Psoas muscle (tissue), 8 donors: ENCODE results near the gene OR2V2. TPM values are rescaled to one million over a fixed set of nuclear protein-coding genes. Genes with fewer than 3 reads are reported as not detected.

Experiments used
- ATAC-seq, 4 donors: fragments of 200-7000 bp; cut with Tn5 transposase; one replicate each; pipeline ENCODE4 v1.9.1; 2020; ENCODE audit warnings: moderate library complexity in 3 of 4, mild to moderate bottlenecking in 2 of 4
- DNase-seq, 2 donors: peaks; one replicate each; pipeline ENCODE4 v3.0.0-alpha.2; 2020
- H3K27ac ChIP-seq: fragments of 200-600 bp; one replicate; pipeline ENCODE4 v1.8.0; 2022
- H3K27me3 ChIP-seq, 3 donors: fragments of 200-600 bp in 1 of 3; one replicate each; pipeline versions ENCODE4 v1.6.1 to v1.8.0; 2013 to 2022; ENCODE audit warnings: low read length in 2 of 3, mild to moderate bottlenecking in 2 of 3, moderate library complexity in 1 of 3; ENCODE audit not compliant: insufficient read depth in 3 of 3
- H3K36me3 ChIP-seq, 2 donors: fragments of 200-600 bp in 1 of 2; one replicate each; pipeline versions ENCODE4 v1.6.1 to v1.8.0; 2013 to 2022; ENCODE audit warnings: low read depth in 1 of 2, mild to moderate bottlenecking in 1 of 2, moderate library complexity in 1 of 2; ENCODE audit not compliant: insufficient read depth in 1 of 2
- H3K4me1 ChIP-seq: fragments of 200-600 bp; one replicate; pipeline ENCODE4 v1.8.0; 2022
- H3K4me3 ChIP-seq: fragments of 200-600 bp; one replicate; pipeline ENCODE4 v1.8.0; 2022; ENCODE audit warnings: mild to moderate bottlenecking
- H3K9me3 ChIP-seq: fragments of 200-600 bp; one replicate; pipeline ENCODE4 v1.8.0; 2022
- WGBS, 3 donors: extraction: QIAGEN DNeasy Blood & Tissue Kit; methylation state at CpG; one replicate each; pipeline versions ENCODE4 v1.1.6 to v1.1.7; 2013; 5-methylcytosine and 5-hydroxymethylcytosine counted together
- intact Hi-C, 2 donors: fragments of 100-400 bp; cut with DNase I; formaldehyde crosslinking; loops; one replicate each; pipeline versions ENCODE4 v1.11.0 to v1.14.2; 2022
- polyA plus RNA-seq, 3 donors: library from polyadenylated mRNA; stranded (reverse); fragments of 200-250 nt; gene quantifications; one replicate each; pipeline ENCODE4 v1.2.3, GENCODE V29; 2013
- total RNA-seq, 4 donors: library from RNA; stranded (reverse); fragmentation: NEBNext Ultra II Directional in 2 of 4; extraction: Animal tissue kit (Norgen Biotek cat#: 25700) in 2 of 4; gene quantifications; one replicate each; pipeline versions ENCODE4 v1.2.1 to v1.2.4, GENCODE V29; 2021 to 2023
- TF ChIP-seq, protein P1 (sequence below): fragments of 200-600 bp; IDR thresholded peaks from one replicate; pipeline ENCODE4 v1.8.0; 2022; ENCODE audit warnings: antibody characterized with exemption
- donor health status: healthy with polysubstance abuse.
- donor health status: DM: no; HTN: no; CAD: no; lungs with moderate emphysema.
- donor health status: Bipolar disorder and iron deficiency.
- donor health status: healthy.
- donor health status: DM: yes; HTN: yes; CAD: no.
- donor health status: DM: no; HTN: no; CAD: no.
- donor health status: DM: no; HTN: no; CAD: no.
- donor health status: DM: yes; HTN: yes; CAD: no.

Gene OR2V2
- total and polyA plus RNA-seq, 7 donors = not detected

DNA sequence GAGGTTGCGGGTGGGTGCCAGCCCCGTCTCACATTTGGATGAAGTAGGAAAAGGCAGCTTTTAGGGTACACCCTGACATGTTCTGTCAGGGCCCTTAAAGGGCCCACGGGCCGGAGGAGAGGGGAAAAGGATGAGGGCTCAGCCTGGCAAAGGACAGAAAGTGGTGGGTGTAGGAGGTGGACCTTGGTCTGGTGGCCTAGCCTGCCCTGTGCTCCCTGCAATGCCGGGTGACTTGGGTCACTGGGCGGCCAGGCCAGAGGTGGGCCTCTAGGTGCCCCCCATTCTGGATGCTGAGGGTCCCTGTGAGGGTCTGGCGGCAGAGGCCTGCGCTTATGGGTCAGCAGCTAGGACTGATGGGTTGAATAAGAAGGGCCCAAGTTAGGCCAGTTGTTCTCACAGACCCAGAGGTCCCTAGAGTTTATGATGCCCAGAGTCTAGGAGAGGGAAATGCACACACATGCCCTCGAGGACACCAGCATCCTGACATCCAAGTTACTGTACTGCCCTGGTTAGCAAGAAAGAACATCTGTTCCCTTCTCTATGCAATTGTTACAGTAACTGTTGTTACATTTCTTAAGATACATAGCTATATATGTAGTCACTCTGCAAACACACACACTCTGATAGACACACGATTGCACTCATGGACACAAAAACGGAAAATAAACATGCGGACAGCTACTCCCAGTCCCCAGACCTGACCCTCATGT is 45.1 kb downstream of the OR2V2 start:
- WGBS, 3 donors = 31 to 43% (median 33%) methylated on average over 11 to 12 of the region's 12 CpGs
- Histone ChIP-seq H3K4me1 (peaks cover 5% of the 10 kb centered on the region), H3K4me3 (peak overlapping the region; percentile 92), H3K27me3 (no peaks in the 10 kb centered on the region), H3K36me3 (peaks cover 0 to 16% of the 10 kb centered on the region in 2 donors), H3K27ac (peak overlapping the region; percentile 92), H3K9me3 (no peaks in the 10 kb centered on the region)
- no peak for DNase-seq
- no peak for ATAC-seq
- intact Hi-C loops = loop anchor here in 1 of 2 donors (1.0 kb wide), 1 partner anchor 30 kb away; no protein-coding TSS in a partner anchor
- TF ChIP-seq, protein P1, sequence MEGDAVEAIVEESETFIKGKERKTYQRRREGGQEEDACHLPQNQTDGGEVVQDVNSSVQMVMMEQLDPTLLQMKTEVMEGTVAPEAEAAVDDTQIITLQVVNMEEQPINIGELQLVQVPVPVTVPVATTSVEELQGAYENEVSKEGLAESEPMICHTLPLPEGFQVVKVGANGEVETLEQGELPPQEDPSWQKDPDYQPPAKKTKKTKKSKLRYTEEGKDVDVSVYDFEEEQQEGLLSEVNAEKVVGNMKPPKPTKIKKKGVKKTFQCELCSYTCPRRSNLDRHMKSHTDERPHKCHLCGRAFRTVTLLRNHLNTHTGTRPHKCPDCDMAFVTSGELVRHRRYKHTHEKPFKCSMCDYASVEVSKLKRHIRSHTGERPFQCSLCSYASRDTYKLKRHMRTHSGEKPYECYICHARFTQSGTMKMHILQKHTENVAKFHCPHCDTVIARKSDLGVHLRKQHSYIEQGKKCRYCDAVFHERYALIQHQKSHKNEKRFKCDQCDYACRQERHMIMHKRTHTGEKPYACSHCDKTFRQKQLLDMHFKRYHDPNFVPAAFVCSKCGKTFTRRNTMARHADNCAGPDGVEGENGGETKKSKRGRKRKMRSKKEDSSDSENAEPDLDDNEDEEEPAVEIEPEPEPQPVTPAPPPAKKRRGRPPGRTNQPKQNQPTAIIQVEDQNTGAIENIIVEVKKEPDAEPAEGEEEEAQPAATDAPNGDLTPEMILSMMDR = no peak

DNA sequence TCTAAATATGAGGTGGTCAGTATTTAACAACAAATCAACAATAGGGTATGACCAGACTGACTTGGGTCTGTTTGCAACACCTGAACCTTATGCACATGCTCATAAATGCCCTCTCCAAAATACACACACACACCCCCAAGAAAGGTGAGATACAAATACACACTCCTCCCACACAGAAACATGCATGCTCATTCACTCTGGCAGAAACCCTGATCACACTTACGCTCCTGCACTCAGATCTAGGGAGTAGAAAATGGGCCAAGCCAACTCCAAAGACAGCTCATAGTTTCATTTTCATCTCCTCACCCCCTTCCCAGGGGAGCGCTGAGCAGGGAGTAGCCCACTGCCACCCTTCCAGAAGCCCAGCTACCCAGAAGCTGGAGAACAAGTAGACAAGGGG is 46.3 kb downstream of the OR2V2 start:
- intact Hi-C loops = loop anchor here in 1 of 2 donors (1.0 kb wide), 1 partner anchor 29 kb away; no protein-coding TSS in a partner anchor
- Histone ChIP-seq H3K36me3 (peaks cover 0 to 27% of the 10 kb centered on the region in 2 donors), H3K27me3 (no peaks in the 10 kb centered on the region), H3K27ac (peak overlapping the region; percentile 41), H3K4me3 (no peak overlapping the region), H3K4me1 (peaks cover 5% of the 10 kb centered on the region), H3K9me3 (no peaks in the 10 kb centered on the region)
- 58 to 78% (median 66%) methylated on average over 2 of the region's 2 CpGs for WGBS, 3 donors
- no peak for DNase-seq
- no peak for ATAC-seq
- TF ChIP-seq, protein P1 = no peak

DNA sequence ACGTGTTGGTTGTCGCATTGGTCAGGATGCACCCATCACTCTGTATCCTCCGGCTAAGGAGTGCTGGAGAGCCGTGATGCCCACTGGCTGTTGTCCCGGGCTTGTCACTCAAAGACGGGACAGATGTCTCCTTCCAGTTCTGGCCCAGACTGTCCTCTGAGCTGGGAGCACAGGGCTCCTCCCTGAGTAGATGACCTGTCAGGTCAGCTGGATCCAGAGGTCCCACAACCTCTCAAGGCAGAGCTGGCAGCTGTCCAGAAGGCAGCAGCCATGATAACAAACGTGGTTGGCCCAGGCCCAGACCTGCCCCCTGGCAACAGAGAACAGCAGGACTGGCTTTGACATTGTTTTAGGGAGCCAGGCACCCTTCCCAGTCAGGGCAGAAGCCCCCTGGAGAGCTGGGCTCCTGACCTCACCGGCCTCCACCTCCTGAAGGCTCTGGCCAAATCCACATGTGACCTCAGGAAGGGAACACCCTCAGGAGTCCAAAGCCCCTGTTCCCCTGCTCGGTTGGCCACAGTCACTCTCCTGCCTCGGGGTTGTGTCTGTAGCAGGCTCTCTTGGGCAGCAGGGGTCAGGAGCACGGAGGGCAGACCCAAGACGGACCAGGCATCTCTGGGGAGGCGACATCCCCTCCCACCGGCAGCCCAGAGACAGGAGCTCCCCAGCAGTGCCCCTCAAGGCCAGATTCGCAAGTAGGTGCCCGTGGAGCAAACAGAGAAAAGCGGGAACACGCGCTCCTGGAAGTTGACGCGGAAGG is 47.3 kb downstream of the OR2V2 start:
- H3K27ac ChIP-seq = peak overlapping the region; percentile 69
- H3K4me1 ChIP-seq = peaks cover 6% of the 10 kb centered on the region
- DNase-seq (peak; percentile 48 to 85), ATAC-seq (peak; percentile 18 to 46 (median 40))
- intact Hi-C loops = no loop called here
- H3K9me3 ChIP-seq = no peaks in the 10 kb centered on the region
- peaks cover 0 to 37% of the 10 kb centered on the region in 2 donors for H3K36me3 ChIP-seq
- H3K27me3 ChIP-seq = no peaks in the 10 kb centered on the region
- H3K4me3 ChIP-seq = no peak overlapping the region
- 47 to 59% (median 52%) methylated on average over 21 of the region's 21 CpGs for WGBS, 3 donors
- TF ChIP-seq, protein P1 = no peak

DNA sequence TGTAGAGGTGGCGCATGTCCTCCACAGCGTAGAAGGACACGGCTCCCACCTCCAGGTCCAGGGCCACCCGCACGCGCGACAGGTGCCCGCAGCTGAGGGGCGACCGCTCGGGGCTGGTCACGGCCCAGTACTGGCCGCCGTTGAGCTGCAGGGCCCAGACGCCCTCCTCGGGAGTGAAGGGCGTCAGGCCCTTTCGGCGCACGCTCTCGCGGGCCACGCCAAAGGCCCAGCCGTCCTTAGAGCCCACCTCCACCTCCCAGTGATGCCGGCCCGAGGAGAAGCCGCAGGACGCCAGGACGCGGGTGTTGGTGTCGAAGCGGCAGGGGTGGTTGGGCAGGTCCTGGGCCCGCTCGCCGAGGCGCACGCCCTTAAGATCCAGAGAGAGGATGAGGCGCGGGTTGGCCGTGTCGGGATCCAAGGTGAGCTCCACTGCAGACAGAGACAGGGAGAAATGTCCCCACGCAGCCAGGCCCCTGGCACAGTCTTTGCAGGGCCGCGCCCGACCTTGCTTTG is 47.9 kb downstream of the OR2V2 start:
- intact Hi-C loops = no loop called here
- Histone ChIP-seq H3K36me3 (peaks cover 0 to 40% of the 10 kb centered on the region in 2 donors), H3K4me3 (no peak overlapping the region), H3K27me3 (no peaks in the 10 kb centered on the region), H3K9me3 (no peaks in the 10 kb centered on the region), H3K4me1 (peaks cover 9% of the 10 kb centered on the region), H3K27ac (peak overlapping the region; percentile 69)
- TF ChIP-seq, protein P1 = no peak
- 75 to 82% (median 77%) methylated on average over 45 of the region's 45 CpGs for WGBS, 3 donors
- ATAC-seq (no peak), DNase-seq (no peak)
